ENCODE results near the gene TPK1. TPM values are rescaled to one million over a fixed set of nuclear protein-coding genes. Genes with fewer than 3 reads are reported as not detected.

Gene TPK1
- total and polyA plus RNA-seq, 2 of the 4 experiments (the other 2 are of a cell fraction) = 0.38 to 1.8 TPM

- no peak within 1 kb of the TSS for H4K8ac ChIP-seq (ENCODE audit: low read depth in 2 of 2, low read length in 2 of 2)
- no peak within 1 kb of the TSS for H3K18ac ChIP-seq (ENCODE audit: low read depth, low read length)
- H3K27ac ChIP-seq (ENCODE audit: insufficient read depth, low read length) = no peak within 1 kb of the TSS
- H2BK20ac ChIP-seq (ENCODE audit: low read depth, low read length) = no peak within 1 kb of the TSS
- H3K79me1 ChIP-seq (ENCODE audit: low read depth in 1 of 2, low read length in 2 of 2) = no peaks in the 10 kb centered on the region
- in situ Hi-C loops (cut with MboI; ENCODE audit: low sequenced_read_pairs) = no loop called here
- H3K9me3 ChIP-seq (ENCODE audit: control insufficient read depth, insufficient read depth, low read length) = peaks cover 21% of the 10 kb centered on the region; the same call in 1 of the 2 replicates
- H3K36me3 ChIP-seq (ENCODE audit: control insufficient read depth, insufficient read depth, low read length) = no peaks in the 10 kb centered on the region
- DNase-seq (no peak), ATAC-seq (ENCODE audit: low read depth) (no peak)
- ChIA-PET CTCF (no interaction called here), POLR2A (ENCODE audit: unreplicated experiment) (no interaction called here)
- H2BK5ac ChIP-seq (ENCODE audit: low read depth, low read length, poor library complexity, severe bottlenecking) = no peak within 1 kb of the TSS
- no peaks in the 10 kb centered on the region for H3K4me1 ChIP-seq (ENCODE audit: control insufficient read depth, insufficient read depth, low read length)
- BruUV-seq (replicated peaks) = no TSS peak
- dilution Hi-C loops (cut with HindIII; ENCODE audit: low sequenced_read_pairs, unreplicated experiment) = no loop called here
- WGBS, 2 experiments (ENCODE audit: extremely low coverage in 2 of 2, insufficient read length in 1 of 2) = 100% methylated on average over 1 of the region's 39 CpGs; no CpG with 5 or more reads in 1 of the 2 experiments
- no peak within 1 kb of the TSS for H4K5ac ChIP-seq (ENCODE audit: low read depth, low read length)
- no peak within 1 kb of the TSS for H2BK15ac ChIP-seq (ENCODE audit: low read depth, low read length)
- H2AFZ ChIP-seq (replicated peaks; ENCODE audit: low read length, poor library complexity) = no peak within 1 kb of the TSS
- no peak within 1 kb of the TSS for H3K56ac ChIP-seq (ENCODE audit: extremely low read depth, insufficient read depth, low read length)
- no peak within 1 kb of the TSS for H4K91ac ChIP-seq (ENCODE audit: insufficient read depth, low read depth, low read length)
- no peak within 1 kb of the TSS for H2AK9ac ChIP-seq (replicated peaks; ENCODE audit: low read depth, low read length, poor library complexity)
- H3K23ac ChIP-seq (ENCODE audit: low read depth, low read length) = no peak within 1 kb of the TSS
- H2AK5ac ChIP-seq (ENCODE audit: low read depth, low read length) = no peak within 1 kb of the TSS
- no peak within 1 kb of the TSS for H3K4ac ChIP-seq (ENCODE audit: low read depth, low read length)
- TF ChIP-seq MXI1 (IDR thresholded peaks at IDR 0.05; ENCODE audit: borderline replicate concordance, low read depth, low read length) = no peak
- TF ChIP-seq CTCF (conservative IDR thresholded peaks at IDR 0.05; ENCODE audit: low read depth, low read length) = no peak
- no peak for TF ChIP-seq MAZ (IDR thresholded peaks at IDR 0.05; ENCODE audit: borderline replicate concordance, low read depth, low read length)
- TF ChIP-seq SMC3 (IDR thresholded peaks at IDR 0.05; ENCODE audit: low read depth, low read length) = no peak
- no peaks in the 10 kb centered on the region for H4K20me1 ChIP-seq (ENCODE audit: insufficient read depth, low read length)
- no peak within 1 kb of the TSS for H3K4me3 ChIP-seq (ENCODE audit: insufficient read depth, low read depth, low read length)
- H2BK120ac ChIP-seq (ENCODE audit: low read depth, low read length) = no peak within 1 kb of the TSS
- intact Hi-C loops (cut with micrococcal nuclease) = no loop called here
- H3K9me1 ChIP-seq (ENCODE audit: insufficient read depth, low read length) = no peaks in the 10 kb centered on the region
- no peak within 1 kb of the TSS for H3K9ac ChIP-seq (ENCODE audit: low read depth, low read length)
- H3K27me3 ChIP-seq (ENCODE audit: control insufficient read depth, insufficient read depth, low read length) = no peaks in the 10 kb centered on the region
- H3K14ac ChIP-seq (replicated peaks; ENCODE audit: low read depth, low read length) = no peak within 1 kb of the TSS
- no peak within 1 kb of the TSS for H3K4me2 ChIP-seq (ENCODE audit: low read depth, low read length)
Measured at GRCh38 chr7:144403649-144404061, 432.2 kb downstream of the TPK1 start, which contains the start of gene NOBOX. Gene NOBOX (minus strand): TSS chr7:144403693.
